ENCODE results near the gene SIVA1. TPM values are rescaled to one million over a fixed set of nuclear protein-coding genes. Genes with fewer than 3 reads are reported as not detected.

Gene SIVA1
- polyA plus RNA-seq, 1 donor: 78.9 TPM

- no peak for DNase-seq
Observed at GRCh38 chr14:104798300-104799243, 45.6 kb downstream of the SIVA1 start.

- DNase-seq: peak; percentile 63
Observed at GRCh38 chr14:104799244-104800014, 46.5 kb downstream of the SIVA1 start.

- DNase-seq: peak; percentile 80
Observed at GRCh38 chr14:104800015-104800770, 47.2 kb downstream of the SIVA1 start.

- DNase-seq: no peak
Observed at GRCh38 chr14:104800771-104801519, 48.0 kb downstream of the SIVA1 start, which contains the start of gene ZBTB42. TSS of gene ZBTB42 (plus strand) at chr14:104801101. CDS start at chr14:104801198, 97 bp downstream.

- no peak for DNase-seq
Observed at GRCh38 chr14:104801520-104802393, 48.8 kb downstream of the SIVA1 start.

- no peak for DNase-seq
Observed at GRCh38 chr14:104802394-104803184, 49.6 kb downstream of the SIVA1 start.

- no peak for DNase-seq
Observed at GRCh38 chr14:104803280-104803911, 50.4 kb downstream of the SIVA1 start.

GRCh38 chr14:104803912-104804410, 51.0 kb downstream of the SIVA1 start:
- DNase-seq: no peak

GRCh38 chr14:104804481-104805325, 51.8 kb downstream of the SIVA1 start:
- DNase-seq: no peak

GRCh38 chr14:104805326-104805678, 52.4 kb downstream of the SIVA1 start:
- DNase-seq: no peak

- no peak for DNase-seq
Observed at GRCh38 chr14:104805941-104806624, 53.1 kb downstream of the SIVA1 start.

- DNase-seq: no peak
Observed at GRCh38 chr14:104806625-104807465, 53.9 kb downstream of the SIVA1 start.

- DNase-seq: no peak
Observed at GRCh38 chr14:104808456-104808855, 55.5 kb downstream of the SIVA1 start.
